ENCODE results near the gene PREX1. TPM values are rescaled to one million over a fixed set of nuclear protein-coding genes. Genes with fewer than 3 reads are reported as not detected.

PREX1 gene
- total RNA-seq, 1 donor from 2014 or later: 78.2 TPM

GRCh38 chr20:48605364-48606171 lies 222.2 kb downstream of the PREX1 start:
- intact Hi-C loops (cut with DNase I): no loop called here
- H3K36me3 ChIP-seq: no peaks in the 10 kb centered on the region
- DNase-seq (peak; percentile 18), ATAC-seq (no peak)
- H3K4me1 ChIP-seq: no peaks in the 10 kb centered on the region
- H3K4me3 ChIP-seq: no peak overlapping the region
- no peak overlapping the region for H3K27ac ChIP-seq
- no peak for TF ChIP-seq CTCF (IDR thresholded peaks at IDR 0.05)
- H3K27me3 ChIP-seq (ENCODE audit: low read depth): peaks cover 23% of the 10 kb centered on the region
- no peaks in the 10 kb centered on the region for H3K9me3 ChIP-seq

- no peaks in the 10 kb centered on the region for H3K4me1 ChIP-seq
- no peak for TF ChIP-seq CTCF (IDR thresholded peaks at IDR 0.05)
- no peak overlapping the region for H3K27ac ChIP-seq
- intact Hi-C loops (cut with DNase I): no loop called here
- DNase-seq: peak; percentile 28
- ATAC-seq: no peak
- H3K4me3 ChIP-seq: no peak overlapping the region
- peaks cover 23% of the 10 kb centered on the region for H3K27me3 ChIP-seq (ENCODE audit: low read depth)
- H3K36me3 ChIP-seq: no peaks in the 10 kb centered on the region
- no peaks in the 10 kb centered on the region for H3K9me3 ChIP-seq
These were observed 222.9 kb downstream of the PREX1 start for GRCh38 chr20:48604936-48605335.

- no peak for TF ChIP-seq CTCF (IDR thresholded peaks at IDR 0.05)
- peak; percentile 26 for DNase-seq
- no peak overlapping the region for H3K27ac ChIP-seq
- no peaks in the 10 kb centered on the region for H3K36me3 ChIP-seq
- intact Hi-C loops (cut with DNase I): no loop called here
- ATAC-seq: no peak
- no peaks in the 10 kb centered on the region for H3K4me1 ChIP-seq
- no peak overlapping the region for H3K4me3 ChIP-seq
- peaks cover 23% of the 10 kb centered on the region for H3K27me3 ChIP-seq (ENCODE audit: low read depth)
- H3K9me3 ChIP-seq: no peaks in the 10 kb centered on the region
These were observed 223.4 kb downstream of the PREX1 start for GRCh38 chr20:48604426-48604825.

- no peak overlapping the region for H3K27ac ChIP-seq
- no peak overlapping the region for H3K4me3 ChIP-seq
- no peaks in the 10 kb centered on the region for H3K4me1 ChIP-seq
- H3K27me3 ChIP-seq (ENCODE audit: low read depth): peaks cover 23% of the 10 kb centered on the region
- ATAC-seq: no peak
- H3K9me3 ChIP-seq: no peaks in the 10 kb centered on the region
- DNase-seq: peak; percentile 38
- TF ChIP-seq CTCF (IDR thresholded peaks at IDR 0.05): no peak
- intact Hi-C loops (cut with DNase I): no loop called here
- H3K36me3 ChIP-seq: no peaks in the 10 kb centered on the region
These were observed 223.9 kb downstream of the PREX1 start for GRCh38 chr20:48603819-48604405.

GRCh38 chr20:48603116-48603818 lies 224.5 kb downstream of the PREX1 start:
- Histone ChIP-seq H3K27me3 (ENCODE audit: low read depth) (peaks cover 23% of the 10 kb centered on the region), H3K4me3 (no peak overlapping the region), H3K9me3 (no peaks in the 10 kb centered on the region), H3K4me1 (no peaks in the 10 kb centered on the region), H3K27ac (no peak overlapping the region), H3K36me3 (no peaks in the 10 kb centered on the region)
- intact Hi-C loops (cut with DNase I): no loop called here
- no peak for ATAC-seq
- DNase-seq: peak; percentile 7
- TF ChIP-seq CTCF (IDR thresholded peaks at IDR 0.05): no peak

Data from lower lobe of right lung (tissue), 2 donors.